ES-I3 (cell line): Measurements from ENCODE around the gene CSNK2A3.

Experiments used
- H3K36me3 ChIP-seq: 2 replicates; pipeline ENCODE4 v1.6.1; 2013; ENCODE audit warnings: mild to moderate bottlenecking, low read length, control low read depth, moderate library complexity; ENCODE audit not compliant: insufficient read depth
- H3K4me1 ChIP-seq: 2 replicates; pipeline ENCODE4 v1.6.1; 2013; ENCODE audit warnings: mild to moderate bottlenecking, control low read depth, low read length; ENCODE audit not compliant: insufficient read depth
- H3K9ac ChIP-seq: 2 replicates; pipeline ENCODE4 v1.6.1; 2013; ENCODE audit warnings: low read depth, mild to moderate bottlenecking, low read length, moderate library complexity
- H3K9me3 ChIP-seq: 2 replicates; pipeline ENCODE4 v1.6.1; 2013; ENCODE audit warnings: mild to moderate bottlenecking, low read length, moderate library complexity; ENCODE audit not compliant: control insufficient read depth, insufficient read depth

The CSNK2A3 gene

GRCh38 chr11:11312738-11313137, 40.3 kb downstream of the CSNK2A3 start:
- Histone ChIP-seq H3K36me3 (no peaks in the 10 kb centered on the region), H3K9ac (no peak overlapping the region), H3K4me1 (no peaks in the 10 kb centered on the region), H3K9me3 (no peaks in the 10 kb centered on the region)

- Histone ChIP-seq H3K4me1 (no peaks in the 10 kb centered on the region), H3K9me3 (no peaks in the 10 kb centered on the region), H3K36me3 (no peaks in the 10 kb centered on the region), H3K9ac (no peak overlapping the region)
These were observed 41.9 kb downstream of the CSNK2A3 start for GRCh38 chr11:11311169-11311568.

- no peaks in the 10 kb centered on the region for H3K9me3 ChIP-seq
- H3K4me1 ChIP-seq: no peaks in the 10 kb centered on the region
- no peak overlapping the region for H3K9ac ChIP-seq
- H3K36me3 ChIP-seq: no peaks in the 10 kb centered on the region
These were observed 43.1 kb downstream of the CSNK2A3 start for GRCh38 chr11:11309906-11310305.

GRCh38 chr11:11308249-11308648, 44.8 kb downstream of the CSNK2A3 start:
- Histone ChIP-seq H3K9ac (no peak overlapping the region), H3K36me3 (no peaks in the 10 kb centered on the region), H3K4me1 (no peaks in the 10 kb centered on the region), H3K9me3 (no peaks in the 10 kb centered on the region)

GRCh38 chr11:11306855-11307254, 46.2 kb downstream of the CSNK2A3 start:
- no peak overlapping the region for H3K9ac ChIP-seq
- no peaks in the 10 kb centered on the region for H3K9me3 ChIP-seq
- H3K4me1 ChIP-seq: no peaks in the 10 kb centered on the region
- no peaks in the 10 kb centered on the region for H3K36me3 ChIP-seq

GRCh38 chr11:11304550-11304949, 48.5 kb downstream of the CSNK2A3 start:
- Histone ChIP-seq H3K9ac (no peak overlapping the region), H3K4me1 (no peaks in the 10 kb centered on the region), H3K36me3 (no peaks in the 10 kb centered on the region), H3K9me3 (no peaks in the 10 kb centered on the region)

GRCh38 chr11:11302565-11302964, 50.5 kb downstream of the CSNK2A3 start:
- Histone ChIP-seq H3K4me1 (no peaks in the 10 kb centered on the region), H3K9me3 (no peaks in the 10 kb centered on the region), H3K36me3 (no peaks in the 10 kb centered on the region), H3K9ac (no peak overlapping the region)
